ENCODE data around the gene CYFIP1. TPM values are rescaled to one million over a fixed set of nuclear protein-coding genes. Genes with fewer than 3 reads are reported as not detected.

The CYFIP1 gene
- total RNA-seq, 1 experiment from 2014 or later: 101 TPM

- DNase-seq (ENCODE audit: low spot score): no peak
- in situ Hi-C loops (cut with HindIII; ENCODE audit: low sequenced_read_pairs): no loop called here
These were observed 130.1 kb downstream of the CYFIP1 start for GRCh38 chr15:22850055-22850454.

- no peak for DNase-seq (ENCODE audit: low spot score)
- in situ Hi-C loops (cut with HindIII; ENCODE audit: low sequenced_read_pairs): no loop called here
These were observed 134.1 kb downstream of the CYFIP1 start for GRCh38 chr15:22846073-22846472.

GRCh38 chr15:22845289-22845900 is 134.8 kb downstream of the CYFIP1 start:
- in situ Hi-C loops (cut with HindIII; ENCODE audit: low sequenced_read_pairs): no loop called here
- DNase-seq (ENCODE audit: low spot score): no peak

GRCh38 chr15:22844421-22845288 is 135.5 kb downstream of the CYFIP1 start:
- in situ Hi-C loops (cut with HindIII; ENCODE audit: low sequenced_read_pairs): no loop called here

GRCh38 chr15:22839046-22839695 is 141.0 kb downstream of the CYFIP1 start:
- peak; percentile 17 for DNase-seq (ENCODE audit: low spot score)
- in situ Hi-C loops (cut with HindIII; ENCODE audit: low sequenced_read_pairs): no loop called here

More at GRCh38 chr15:22844421-22845288, 135.5 kb downstream of the CYFIP1 start:
- no peak for DNase-seq (ENCODE audit: low spot score)

DNA sequence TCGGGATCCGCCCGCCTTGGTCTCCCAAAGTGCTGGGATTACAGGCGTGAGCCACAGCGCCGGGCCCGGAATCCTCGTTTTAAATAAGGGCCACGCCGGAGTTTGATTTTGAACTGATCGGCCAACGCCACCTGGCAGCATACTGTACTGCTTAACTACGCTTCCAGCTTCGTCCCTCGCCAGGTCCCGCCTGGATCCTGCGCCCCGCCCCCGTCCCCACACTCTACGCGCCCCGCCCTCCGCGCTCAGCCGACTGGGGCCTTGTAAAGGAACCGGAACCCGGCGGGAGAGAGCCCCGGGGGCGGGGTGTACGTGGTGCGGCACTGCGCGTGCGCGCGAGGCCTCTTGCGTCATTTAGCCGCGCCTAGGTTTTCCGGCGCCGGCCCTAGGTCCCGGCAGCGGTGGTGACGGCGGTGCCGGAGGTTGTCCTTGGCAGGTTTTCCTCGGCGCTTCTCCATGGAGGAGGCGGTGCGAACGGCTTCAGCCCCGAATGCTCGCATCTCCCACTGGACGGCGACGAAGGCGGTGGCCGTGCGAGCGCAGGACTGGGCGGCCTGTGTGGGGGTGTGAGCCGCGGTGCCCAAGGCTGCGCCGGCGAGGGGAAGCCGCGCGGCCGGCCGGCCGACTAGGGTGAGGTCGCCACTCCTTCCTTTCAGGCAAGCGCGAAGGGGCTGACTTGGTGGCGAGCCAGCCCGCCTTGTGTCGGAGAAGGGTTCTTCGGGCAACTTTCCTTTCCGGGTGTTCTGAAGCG is 141.7 kb downstream of the CYFIP1 start, which contains the start of gene NIPA2:
Gene NIPA2 (plus strand): TSS at position 375 of the 751 bp plus-strand sequence. CDS start 13,066 bp downstream, outside the sequence.
- DNase-seq (ENCODE audit: low spot score): peak; percentile 98

GRCh38 chr15:22831473-22831872 is 148.7 kb downstream of the CYFIP1 start:
- in situ Hi-C loops (cut with HindIII; ENCODE audit: low sequenced_read_pairs): no loop called here
- no peak for DNase-seq (ENCODE audit: low spot score)

More for the DNA sequence above, 141.7 kb downstream of the CYFIP1 start, which contains the start of gene NIPA2:
- in situ Hi-C loops (cut with HindIII; ENCODE audit: low sequenced_read_pairs): no loop called here

GRCh38 chr15:22827125-22827524 is 153.0 kb downstream of the CYFIP1 start:
- in situ Hi-C loops (cut with HindIII; ENCODE audit: low sequenced_read_pairs): no loop called here
- no peak for DNase-seq (ENCODE audit: low spot score)

- in situ Hi-C loops (cut with HindIII; ENCODE audit: low sequenced_read_pairs): no loop called here
- no peak for DNase-seq (ENCODE audit: low spot score)
These were observed 156.6 kb downstream of the CYFIP1 start for GRCh38 chr15:22823495-22824128.

- no peak for DNase-seq (ENCODE audit: low spot score)
- in situ Hi-C loops (cut with HindIII; ENCODE audit: low sequenced_read_pairs): no loop called here
These were observed 160.5 kb downstream of the CYFIP1 start for GRCh38 chr15:22819651-22820050.

Other genes starting within 250 kb of the CYFIP1 start
- gene NIPA1, start 193.7 kb downstream of the CYFIP1 start, total RNA-seq (2014; rRNA removed; shearing (Covaris generic)): 15.9 and 23.2 TPM in 2 replicates
- 115 and 137 TPM in 2 replicates for gene NIPA2, start 141.7 kb downstream of the CYFIP1 start, total RNA-seq (2014; rRNA removed; shearing (Covaris generic))
- 23.1 and 26.3 TPM in 2 replicates for gene TUBGCP5, start 59.2 kb upstream of the CYFIP1 start, total RNA-seq (2014; rRNA removed; shearing (Covaris generic))
- not detected in 2 replicates for gene GOLGA6L1, start 156.5 kb upstream of the CYFIP1 start, total RNA-seq (2014; rRNA removed; shearing (Covaris generic))

All from G401 (cell line).